Bronchial epithelial cell (primary cell): ENCODE results near the gene LSAMP. TPM values are rescaled to one million over a fixed set of nuclear protein-coding genes. Genes with fewer than 3 reads are reported as not detected.

Experiments used
- DNase-seq: peaks from one replicate; pipeline ENCODE4 v3.0.0-alpha.2; 2010; ENCODE audit warnings: low read depth
- FAIRE-seq: peaks from 2 replicates; lab custom pipeline; 2011; peaks lifted over from hg19 to GRCh38; lab: Jason Lieb, UNC
- H3K27me3 ChIP-seq: 2 replicates; pipeline ENCODE4 v1.5.1; 2011; ENCODE audit warnings: low read length; ENCODE audit not compliant: control insufficient read depth, insufficient read depth
- H3K36me3 ChIP-seq: 2 replicates; pipeline ENCODE4 v1.5.1; 2011; ENCODE audit warnings: low read length; ENCODE audit not compliant: control insufficient read depth, insufficient read depth
- H3K4me3 ChIP-seq: 2 replicates; pipeline ENCODE4 v1.5.1; 2011; ENCODE audit warnings: mild to moderate bottlenecking, low read depth, low read length, control low read depth
- total RNA-seq: library from RNA; depleted of rRNA; stranded (reverse); fragments of >200 nt; gene quantifications from 2 replicates; pipeline ENCODE4 v1.2.1, GENCODE V29; 2014
- TF ChIP-seq, protein P1 (sequence below): IDR thresholded peaks from 2 replicates; pipeline ENCODE4 v1.5.1; 2011; ENCODE audit warnings: mild to moderate bottlenecking, moderate library complexity, low read length, control low read depth, inconsistent platforms; ENCODE audit not compliant: insufficient read depth, severe bottlenecking

LSAMP gene
- total RNA-seq, 1 donor from 2014 or later: 0.26 TPM

DNA sequence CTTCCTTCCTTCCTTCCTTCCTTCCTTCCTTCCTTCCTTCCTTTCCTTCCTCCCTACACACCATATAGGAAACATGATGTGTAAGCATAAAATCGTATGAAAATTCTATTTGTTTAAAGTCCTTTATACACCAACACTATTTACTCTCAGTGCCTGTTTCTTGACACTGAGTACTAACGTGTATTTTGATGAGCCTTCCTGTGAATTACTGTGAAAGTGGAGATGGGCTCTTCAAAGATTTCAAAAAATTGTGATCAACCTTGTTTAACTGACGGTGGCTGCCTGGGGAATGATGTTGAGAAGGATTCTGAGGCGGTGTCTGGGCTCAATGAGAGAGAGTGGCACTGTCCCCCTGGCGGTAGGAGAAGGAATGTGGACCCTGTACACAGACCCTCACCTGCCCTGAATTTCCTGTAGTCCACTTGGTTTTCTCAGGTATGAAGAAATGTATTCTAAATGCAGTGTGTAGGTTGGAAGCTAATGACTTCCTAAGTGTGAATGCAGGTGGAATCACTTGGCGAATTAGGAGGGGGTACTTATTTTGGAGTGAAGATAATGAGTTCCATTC lies 584.0 kb downstream of the LSAMP start:
- H3K36me3 ChIP-seq: no peaks in the 10 kb centered on the region
- no peaks in the 10 kb centered on the region for H3K27me3 ChIP-seq
- H3K4me3 ChIP-seq: no peak overlapping the region
- FAIRE-seq: no peak
- DNase-seq: no peak
- TF ChIP-seq, protein P1, sequence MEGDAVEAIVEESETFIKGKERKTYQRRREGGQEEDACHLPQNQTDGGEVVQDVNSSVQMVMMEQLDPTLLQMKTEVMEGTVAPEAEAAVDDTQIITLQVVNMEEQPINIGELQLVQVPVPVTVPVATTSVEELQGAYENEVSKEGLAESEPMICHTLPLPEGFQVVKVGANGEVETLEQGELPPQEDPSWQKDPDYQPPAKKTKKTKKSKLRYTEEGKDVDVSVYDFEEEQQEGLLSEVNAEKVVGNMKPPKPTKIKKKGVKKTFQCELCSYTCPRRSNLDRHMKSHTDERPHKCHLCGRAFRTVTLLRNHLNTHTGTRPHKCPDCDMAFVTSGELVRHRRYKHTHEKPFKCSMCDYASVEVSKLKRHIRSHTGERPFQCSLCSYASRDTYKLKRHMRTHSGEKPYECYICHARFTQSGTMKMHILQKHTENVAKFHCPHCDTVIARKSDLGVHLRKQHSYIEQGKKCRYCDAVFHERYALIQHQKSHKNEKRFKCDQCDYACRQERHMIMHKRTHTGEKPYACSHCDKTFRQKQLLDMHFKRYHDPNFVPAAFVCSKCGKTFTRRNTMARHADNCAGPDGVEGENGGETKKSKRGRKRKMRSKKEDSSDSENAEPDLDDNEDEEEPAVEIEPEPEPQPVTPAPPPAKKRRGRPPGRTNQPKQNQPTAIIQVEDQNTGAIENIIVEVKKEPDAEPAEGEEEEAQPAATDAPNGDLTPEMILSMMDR: no peak

DNA sequence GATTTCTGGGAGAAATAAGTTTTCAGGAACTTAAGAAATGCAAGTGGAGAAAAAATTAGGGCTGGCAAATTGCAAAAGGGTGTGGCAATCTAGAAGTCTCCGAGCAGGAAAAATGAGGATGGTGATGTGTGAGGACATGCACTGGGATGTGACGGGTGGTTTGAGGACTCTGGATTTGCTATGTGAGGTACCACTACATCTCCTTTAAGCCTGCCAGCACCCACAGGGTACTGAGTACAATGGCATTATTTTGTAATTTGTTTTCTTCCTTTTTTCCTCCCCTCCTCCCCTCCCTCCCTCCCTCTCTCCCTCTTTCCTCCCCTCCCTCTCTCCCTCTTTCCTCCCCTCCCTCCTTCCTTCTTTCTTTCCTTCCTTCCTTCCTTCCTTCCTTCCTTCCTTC lies 584.5 kb downstream of the LSAMP start:
- Histone ChIP-seq H3K27me3 (no peaks in the 10 kb centered on the region), H3K4me3 (no peak overlapping the region), H3K36me3 (no peaks in the 10 kb centered on the region)
- DNase-seq (no peak), FAIRE-seq (no peak)
- TF ChIP-seq, protein P1: no peak

DNA sequence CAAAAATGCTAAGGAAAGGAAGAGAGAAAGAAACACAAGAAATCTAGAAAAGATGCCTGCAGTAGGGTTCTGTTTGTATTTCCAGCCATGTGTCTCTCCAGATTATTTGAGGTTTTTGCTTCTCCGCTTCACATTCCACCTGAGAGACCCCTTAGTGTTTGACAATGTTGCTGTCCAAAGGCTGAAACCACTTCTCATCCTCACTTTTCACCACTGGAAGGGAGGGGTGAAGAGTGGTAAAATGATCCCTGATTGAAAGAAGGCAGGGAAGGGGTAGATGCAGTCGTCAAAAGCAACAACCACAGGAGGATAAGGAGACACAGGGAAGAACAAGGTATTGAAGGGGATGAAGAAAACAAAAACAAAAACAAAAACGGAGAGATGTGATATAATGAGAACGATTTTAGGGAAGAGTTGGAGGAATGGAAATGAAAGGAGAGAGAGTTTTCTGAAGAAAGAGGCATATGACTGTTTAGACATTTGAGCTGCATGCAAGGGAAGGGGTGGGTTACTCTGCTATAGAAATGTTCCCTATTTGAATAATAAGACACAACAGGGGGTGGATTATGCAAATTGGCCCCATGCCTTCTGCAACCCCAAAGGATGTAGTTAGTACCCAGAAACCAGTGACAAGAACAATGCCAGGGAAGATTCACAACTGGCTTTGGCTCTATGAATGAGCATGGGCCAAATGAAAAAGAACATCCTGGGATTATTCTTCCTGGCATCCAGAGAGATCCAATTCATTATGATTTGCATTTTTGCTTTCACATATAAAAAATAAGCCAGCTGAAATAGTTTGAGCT lies 586.1 kb downstream of the LSAMP start:
- no peak for FAIRE-seq
- Histone ChIP-seq H3K4me3 (no peak overlapping the region), H3K36me3 (no peaks in the 10 kb centered on the region), H3K27me3 (no peaks in the 10 kb centered on the region)
- DNase-seq: no peak
- TF ChIP-seq, protein P1: no peak

DNA sequence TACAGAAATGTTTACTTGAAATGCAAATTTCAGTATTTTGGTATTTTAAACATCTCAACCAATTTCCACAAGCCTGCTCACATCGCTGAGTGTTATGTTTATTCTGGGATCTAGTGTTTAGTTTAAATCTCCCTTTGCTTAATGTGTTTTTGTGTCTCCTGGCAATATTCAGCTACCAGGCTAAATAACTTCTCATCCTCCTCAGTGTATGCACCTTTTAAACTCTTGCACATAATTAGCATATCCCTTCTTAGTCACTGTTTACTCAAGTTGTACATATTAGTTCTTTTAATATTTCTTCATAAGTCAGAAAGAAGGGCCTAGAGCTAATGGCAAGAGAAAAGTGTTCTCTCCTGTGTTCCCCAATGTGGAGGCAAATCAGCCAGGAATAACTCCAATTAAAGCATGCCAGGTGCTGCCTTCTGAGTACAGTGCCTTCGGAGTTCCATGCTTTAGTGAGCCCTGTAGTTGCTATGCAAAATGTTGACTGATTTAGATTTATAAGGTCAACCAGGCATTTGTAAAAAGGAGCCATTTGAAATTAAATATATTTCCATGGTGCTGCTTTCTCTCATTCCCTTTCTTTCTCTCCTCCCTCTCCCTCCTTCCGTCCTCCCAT lies 587.7 kb downstream of the LSAMP start:
- FAIRE-seq (no peak), DNase-seq (peak; percentile 50)
- Histone ChIP-seq H3K4me3 (no peak overlapping the region), H3K27me3 (no peaks in the 10 kb centered on the region), H3K36me3 (no peaks in the 10 kb centered on the region)
- TF ChIP-seq, protein P1: no peak

DNA sequence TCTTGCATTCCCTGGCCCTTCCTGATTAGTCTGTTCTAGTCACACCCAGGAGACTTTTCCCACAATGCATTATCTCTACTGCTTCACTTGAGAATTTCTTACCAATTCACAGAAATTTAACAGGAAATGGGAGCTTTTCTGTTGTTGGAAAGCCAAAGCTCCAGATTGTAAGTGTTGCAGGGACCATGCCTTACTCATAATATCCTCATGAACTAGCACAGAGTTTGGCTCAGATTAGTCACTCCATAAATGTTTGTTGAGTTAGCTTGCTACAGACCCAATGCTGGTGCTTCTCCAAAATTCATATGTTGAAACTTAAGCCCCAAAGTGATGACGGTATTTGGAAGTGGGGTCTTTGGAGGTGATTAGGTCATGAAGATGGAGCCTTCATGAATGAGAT lies 589.4 kb downstream of the LSAMP start:
- TF ChIP-seq, protein P1: no peak
- FAIRE-seq (no peak), DNase-seq (peak; percentile 47)
- no peak overlapping the region for H3K4me3 ChIP-seq
- H3K27me3 ChIP-seq: no peaks in the 10 kb centered on the region
- no peaks in the 10 kb centered on the region for H3K36me3 ChIP-seq
